ENCODE measurements around the gene DVL2. TPM values are rescaled to one million over a fixed set of nuclear protein-coding genes. Genes with fewer than 3 reads are reported as not detected.

The DVL2 gene
- total RNA-seq, 4 donors from 2014 or later: 22.7 to 41.6 (median 23.6) TPM

DNA sequence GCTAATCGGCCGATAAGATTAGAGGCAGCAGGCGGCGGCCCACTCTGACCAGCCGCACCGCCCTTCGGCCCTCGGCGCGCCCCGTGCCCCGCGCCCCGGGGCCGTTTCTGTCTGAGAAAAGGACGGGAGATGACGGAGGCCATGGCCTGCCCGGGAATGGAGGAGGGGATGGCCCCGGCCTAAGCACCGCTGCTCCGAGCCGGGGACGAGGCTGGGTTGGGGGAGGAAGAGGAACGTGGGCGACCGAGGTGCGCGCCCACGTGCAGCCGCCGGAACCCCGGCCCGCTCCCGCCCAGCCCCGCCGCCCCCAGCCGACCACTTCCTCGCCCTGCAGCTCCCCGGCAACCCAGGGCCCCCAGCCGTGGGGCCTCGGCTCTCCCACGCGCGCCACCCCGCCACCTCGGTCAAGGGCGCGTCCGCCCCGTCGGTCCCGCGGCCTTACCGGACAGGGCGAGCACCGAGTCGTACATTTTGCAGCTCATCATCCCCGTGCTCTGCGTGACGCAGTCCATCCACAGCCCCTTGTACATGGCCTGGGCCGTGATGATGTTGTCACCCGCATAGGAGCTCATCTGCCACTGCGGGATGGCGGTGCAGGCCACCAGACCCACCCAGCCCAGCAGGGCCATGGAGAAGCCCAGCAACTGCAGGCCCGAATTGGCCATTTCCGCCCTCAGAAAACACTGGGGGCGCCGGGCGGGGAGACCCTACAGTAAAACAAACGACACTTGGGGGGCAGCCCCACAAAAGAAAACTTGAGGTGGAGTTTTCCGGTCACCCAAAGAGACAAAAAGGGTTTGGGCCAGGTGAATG, 27.3 kb upstream of the DVL2 start:
- no peak for DNase-seq (ENCODE audit: low spot score)
- ATAC-seq (ENCODE audit: low FRiP score): peak; percentile 14
- TF ChIP-seq, protein P1, sequence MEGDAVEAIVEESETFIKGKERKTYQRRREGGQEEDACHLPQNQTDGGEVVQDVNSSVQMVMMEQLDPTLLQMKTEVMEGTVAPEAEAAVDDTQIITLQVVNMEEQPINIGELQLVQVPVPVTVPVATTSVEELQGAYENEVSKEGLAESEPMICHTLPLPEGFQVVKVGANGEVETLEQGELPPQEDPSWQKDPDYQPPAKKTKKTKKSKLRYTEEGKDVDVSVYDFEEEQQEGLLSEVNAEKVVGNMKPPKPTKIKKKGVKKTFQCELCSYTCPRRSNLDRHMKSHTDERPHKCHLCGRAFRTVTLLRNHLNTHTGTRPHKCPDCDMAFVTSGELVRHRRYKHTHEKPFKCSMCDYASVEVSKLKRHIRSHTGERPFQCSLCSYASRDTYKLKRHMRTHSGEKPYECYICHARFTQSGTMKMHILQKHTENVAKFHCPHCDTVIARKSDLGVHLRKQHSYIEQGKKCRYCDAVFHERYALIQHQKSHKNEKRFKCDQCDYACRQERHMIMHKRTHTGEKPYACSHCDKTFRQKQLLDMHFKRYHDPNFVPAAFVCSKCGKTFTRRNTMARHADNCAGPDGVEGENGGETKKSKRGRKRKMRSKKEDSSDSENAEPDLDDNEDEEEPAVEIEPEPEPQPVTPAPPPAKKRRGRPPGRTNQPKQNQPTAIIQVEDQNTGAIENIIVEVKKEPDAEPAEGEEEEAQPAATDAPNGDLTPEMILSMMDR (IDR thresholded peaks at IDR 0.05): no peak

DNA sequence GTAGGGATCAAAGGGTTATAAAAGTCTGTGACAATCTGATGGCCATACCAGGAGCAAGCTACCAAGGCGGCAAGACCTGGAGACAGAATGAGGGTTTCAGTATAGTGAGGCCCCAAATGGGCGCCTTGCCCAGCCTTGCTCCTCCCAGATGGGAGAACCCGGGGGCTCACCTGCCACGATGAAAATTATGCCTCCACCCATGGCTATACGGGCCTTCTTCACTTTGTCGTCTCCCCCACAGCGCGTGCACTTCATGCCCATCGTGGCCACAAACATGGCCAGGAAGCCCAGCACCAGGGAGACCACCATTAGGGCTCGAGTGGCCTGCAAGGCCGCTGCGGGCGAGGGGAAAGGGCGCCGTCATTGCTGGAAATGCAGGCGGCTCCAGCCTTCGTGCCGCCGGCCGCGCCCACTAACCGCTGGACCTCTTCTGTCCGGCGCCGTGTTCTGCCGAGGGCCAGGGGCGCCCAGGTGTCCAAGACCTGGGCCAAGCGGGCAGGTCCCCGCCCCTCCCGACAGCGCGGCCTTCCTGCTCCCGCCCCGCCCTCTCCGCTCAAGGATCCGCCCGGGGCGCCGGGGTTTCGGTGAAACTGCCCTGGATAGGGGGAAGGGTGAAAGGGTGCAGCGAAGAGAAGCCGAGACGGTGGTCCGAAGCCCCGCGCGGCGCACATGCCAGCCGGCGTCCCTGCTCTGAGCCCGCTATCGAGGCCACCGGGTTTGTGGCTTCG, 26.5 kb upstream of the DVL2 start:
- DNase-seq (ENCODE audit: low spot score): peak; percentile 16
- TF ChIP-seq, protein P1 (IDR thresholded peaks at IDR 0.05): no peak
- peak; percentile 33 for ATAC-seq (ENCODE audit: low FRiP score)

DNA sequence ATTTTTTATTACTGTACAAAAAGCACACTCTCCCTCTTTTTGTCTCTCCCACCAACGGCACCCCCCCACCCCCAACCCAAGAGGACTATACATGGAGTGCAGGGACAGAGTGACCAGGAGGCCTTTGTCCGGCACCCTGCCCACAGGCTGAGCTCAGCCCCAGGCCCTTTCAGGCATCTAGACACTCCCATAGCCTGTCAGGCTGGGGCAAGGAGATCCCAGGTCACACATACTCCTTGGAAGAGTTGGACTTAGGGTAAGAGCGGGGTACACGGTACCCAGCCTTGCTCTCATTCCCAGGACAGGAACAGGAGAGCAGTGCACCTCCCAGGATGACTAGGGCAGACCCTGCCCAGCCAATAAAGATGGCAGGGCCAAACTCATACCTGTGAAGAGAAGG, 25.8 kb upstream of the DVL2 start:
- ATAC-seq (ENCODE audit: low FRiP score): no peak
- no peak for DNase-seq (ENCODE audit: low spot score)
- TF ChIP-seq, protein P1 (IDR thresholded peaks at IDR 0.05): no peak

DNA sequence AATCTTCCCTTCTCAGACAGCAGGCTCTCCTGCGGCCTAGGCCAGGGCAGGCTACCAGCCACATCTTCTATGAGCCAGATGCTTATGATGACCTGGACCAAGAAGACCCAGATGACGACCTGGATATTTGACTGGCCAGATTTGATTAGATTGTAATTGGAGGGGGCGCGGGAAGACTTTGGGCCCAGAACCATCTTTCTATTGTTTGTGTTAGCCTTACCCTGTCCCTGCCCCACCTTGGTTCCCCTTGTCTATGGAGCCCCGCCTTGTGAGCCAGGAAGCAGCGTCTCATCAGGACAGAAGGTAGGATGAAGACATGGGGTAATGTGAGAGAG, 25.2 kb upstream of the DVL2 start:
- ATAC-seq (ENCODE audit: low FRiP score) (no peak), DNase-seq (ENCODE audit: low spot score) (no peak)
- TF ChIP-seq, protein P1 (IDR thresholded peaks at IDR 0.05): no peak

DNA sequence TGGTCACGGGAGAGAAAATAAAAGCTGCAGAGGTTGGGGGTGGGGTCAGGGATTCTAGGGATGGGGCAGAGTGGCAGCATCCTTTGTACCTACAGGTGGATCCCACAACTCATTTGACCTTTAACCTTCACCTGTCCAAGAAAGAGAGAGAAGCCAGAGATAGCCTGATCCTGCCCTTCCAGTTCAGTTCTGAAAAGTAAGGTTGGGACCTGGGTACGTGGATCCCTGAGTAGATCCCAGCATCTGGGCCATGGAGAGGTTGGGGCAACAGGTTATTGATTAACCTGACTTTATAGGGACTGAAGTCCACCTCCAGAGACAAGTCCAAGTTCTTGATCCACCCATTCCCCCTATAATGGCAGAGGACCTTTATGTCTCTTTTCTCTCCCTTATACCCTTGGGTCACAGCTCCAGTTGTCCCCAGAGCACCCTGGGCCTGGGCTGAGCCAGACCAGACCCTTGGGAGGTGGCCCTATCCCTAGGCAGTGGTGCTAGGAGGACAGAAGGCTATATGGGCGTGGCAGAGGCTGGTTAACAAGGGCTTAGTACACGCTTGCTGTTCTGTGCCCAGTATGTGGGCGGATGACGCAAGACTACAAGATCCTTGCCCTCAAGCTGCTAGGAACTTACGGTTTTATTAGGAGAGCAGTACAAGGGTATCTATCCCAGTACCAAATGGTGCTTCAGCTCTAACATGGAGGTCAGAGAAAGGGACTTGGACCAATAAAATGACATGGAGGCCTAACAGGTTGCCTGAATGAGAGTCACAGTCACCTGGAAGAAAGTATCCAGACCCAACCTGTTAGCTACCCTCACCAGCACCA, 24.6 kb upstream of the DVL2 start:
- ATAC-seq (ENCODE audit: low FRiP score): no peak
- DNase-seq (ENCODE audit: low spot score): no peak
- TF ChIP-seq, protein P1 (IDR thresholded peaks at IDR 0.05): no peak

DNA sequence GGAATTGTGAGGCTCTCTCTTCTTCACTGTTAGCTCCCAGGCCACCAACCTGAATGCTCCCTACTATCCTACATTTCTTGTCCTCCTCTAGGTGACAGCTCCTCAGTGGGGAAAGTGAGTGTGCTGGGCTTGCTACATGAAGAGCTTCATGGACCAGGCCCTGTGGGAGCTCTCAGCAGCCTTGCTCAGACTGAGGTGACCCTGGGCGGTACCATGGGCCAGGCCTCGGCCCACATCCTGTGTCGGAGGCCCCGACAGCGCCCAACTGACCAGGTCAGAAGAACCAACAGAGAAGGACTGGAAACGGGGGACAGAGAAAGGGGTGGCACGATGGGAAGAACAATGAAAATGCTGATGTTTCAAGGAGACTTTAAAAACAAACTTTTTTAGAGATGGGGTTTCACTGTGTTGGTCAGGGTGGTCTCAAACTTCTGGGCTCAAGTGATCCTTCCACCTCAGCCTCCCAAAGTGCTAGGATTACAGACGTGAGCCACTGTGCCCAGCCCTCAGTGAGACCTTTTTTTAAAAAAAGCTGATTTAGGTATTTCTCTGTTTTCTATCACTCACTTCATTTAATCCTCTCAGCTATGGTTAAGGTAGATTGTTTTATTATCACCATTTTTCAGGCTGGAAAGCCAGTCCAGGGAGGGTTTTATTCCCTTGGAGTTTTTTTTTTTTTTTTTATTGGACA, 22.6 kb upstream of the DVL2 start:
- TF ChIP-seq, protein P1 (IDR thresholded peaks at IDR 0.05): no peak
- ATAC-seq (ENCODE audit: low FRiP score) (no peak), DNase-seq (ENCODE audit: low spot score) (no peak)
